ENCODE data around the gene TMEM31. TPM values are rescaled to one million over a fixed set of nuclear protein-coding genes. Genes with fewer than 3 reads are reported as not detected.

The TMEM31 gene
- total RNA-seq, 1 experiment from 2014 or later: not detected

DNA sequence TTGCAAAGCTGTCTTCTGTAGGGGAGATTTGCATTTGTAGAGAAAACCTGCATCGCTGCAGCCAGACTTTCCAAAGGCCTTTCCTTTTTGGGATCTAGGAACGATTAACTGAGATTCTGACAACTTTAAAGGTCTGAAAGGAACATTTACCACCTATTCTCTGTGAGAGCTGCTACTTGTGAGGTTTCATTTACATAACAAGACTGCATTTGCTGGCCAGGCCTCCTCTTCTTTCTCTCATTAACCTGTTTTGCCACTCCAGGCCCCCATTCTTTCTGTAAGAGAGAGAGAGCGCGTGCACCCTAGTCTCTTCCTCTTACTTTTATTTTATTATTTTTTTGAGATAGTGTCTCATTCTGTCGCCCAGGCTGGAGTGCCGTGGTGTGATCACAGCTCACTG is 31.6 kb downstream of the TMEM31 start:
- no peak overlapping the region for H3K9ac ChIP-seq (ENCODE audit: low read length)
- no peak overlapping the region for H3K4me2 ChIP-seq (ENCODE audit: low read length)
- no peak overlapping the region for H3K4me3 ChIP-seq (replicated peaks in 1 of 2; ENCODE audit: low read depth in 1 of 2, low read length in 2 of 2)
- no peaks in the 10 kb centered on the region for H3K9me3 ChIP-seq (ENCODE audit: control insufficient read depth in 1 of 2, insufficient read depth in 1 of 2, low read depth in 1 of 2, low read length in 2 of 2)
- H2AFZ ChIP-seq (ENCODE audit: low read depth, low read length, poor library complexity, severe bottlenecking): no peak overlapping the region
- H3K79me2 ChIP-seq (ENCODE audit: insufficient read depth, low read length): no peaks in the 10 kb centered on the region
- ChIA-PET RAD21 (ENCODE audit: low non-redundant PET in 1 of 2, low total read pairs in 2 of 2, uncharacterized antibody in 2 of 2, unreplicated experiment in 2 of 2) (no interaction called here), CTCF (no interaction called here), POLR2A (no interaction called here)
- H4K20me1 ChIP-seq (ENCODE audit: insufficient read depth): no peaks in the 10 kb centered on the region
- intact Hi-C loops (cut with micrococcal nuclease): no loop called here
- no peaks in the 10 kb centered on the region for H3K36me3 ChIP-seq (ENCODE audit: control insufficient read depth in 1 of 2, insufficient read depth in 2 of 2, low read length in 2 of 2)
- no peak for ATAC-seq
- no peak overlapping the region for H3K27ac ChIP-seq (ENCODE audit: low read depth, low read length)
- H3K4me1 ChIP-seq (ENCODE audit: control insufficient read depth in 1 of 2, insufficient read depth in 2 of 2, low read length in 2 of 2): no peaks in the 10 kb centered on the region
- H3K27me3 ChIP-seq (ENCODE audit: insufficient read depth, low read length): no peaks in the 10 kb centered on the region
- no peak for DNase-seq (ENCODE audit: low read depth, low spot score)
- BruUV-seq (replicated peaks): no TSS peak
- H3K9me2 ChIP-seq (ENCODE audit: insufficient read depth): no peaks in the 10 kb centered on the region
- TF ChIP-seq JUND (IDR thresholded peaks at IDR 0.05): no peak
- no peak for TF ChIP-seq POLR2A (IDR thresholded peaks at IDR 0.05; ENCODE audit: borderline replicate concordance, extremely low read depth, insufficient read depth, insufficient read length)
- TF ChIP-seq RAD21 (IDR thresholded peaks at IDR 0.05; ENCODE audit: low read depth): no peak
- TF ChIP-seq CEBPB (IDR thresholded peaks at IDR 0.05; ENCODE audit: low read depth): no peak
- no peak for TF ChIP-seq ELF1 (IDR thresholded peaks at IDR 0.05; ENCODE audit: borderline replicate concordance, low read depth)
- TF ChIP-seq EGR1 (IDR thresholded peaks at IDR 0.05; ENCODE audit: low read depth): no peak

DNA sequence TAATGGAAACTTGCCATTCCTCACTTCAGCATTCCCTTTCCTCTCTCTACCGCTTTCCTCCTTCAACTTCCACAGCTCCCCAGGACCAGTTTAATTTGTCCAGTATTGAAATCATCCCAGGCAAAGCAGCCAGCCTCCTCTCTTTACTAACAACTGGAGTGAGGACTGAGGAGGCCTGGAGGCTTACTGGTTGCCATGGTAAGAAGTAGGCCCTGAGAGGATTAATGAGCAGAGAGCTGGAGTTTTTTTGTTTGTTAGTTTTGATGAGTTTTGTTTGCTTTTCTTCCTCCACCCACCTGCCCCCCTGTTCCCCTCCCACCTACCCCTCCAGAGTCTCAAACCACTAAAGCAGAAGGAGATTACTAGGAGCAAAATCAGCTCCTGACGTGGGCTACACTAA is 36.5 kb downstream of the TMEM31 start:
- no peak overlapping the region for H2AFZ ChIP-seq (ENCODE audit: low read depth, low read length, poor library complexity, severe bottlenecking)
- ATAC-seq: no peak
- H3K9ac ChIP-seq (ENCODE audit: low read length): no peak overlapping the region
- H3K79me2 ChIP-seq (ENCODE audit: insufficient read depth, low read length): no peaks in the 10 kb centered on the region
- DNase-seq (ENCODE audit: low read depth, low spot score): no peak
- no peaks in the 10 kb centered on the region for H3K4me1 ChIP-seq (ENCODE audit: control insufficient read depth in 1 of 2, insufficient read depth in 2 of 2, low read length in 2 of 2)
- BruUV-seq (replicated peaks): no TSS peak
- CTCF ChIA-PET: no interaction called here
- RAD21 ChIA-PET (ENCODE audit: low non-redundant PET in 1 of 2, low total read pairs in 2 of 2, uncharacterized antibody in 2 of 2, unreplicated experiment in 2 of 2): no interaction called here
- no peaks in the 10 kb centered on the region for H3K9me3 ChIP-seq (ENCODE audit: control insufficient read depth in 1 of 2, insufficient read depth in 1 of 2, low read depth in 1 of 2, low read length in 2 of 2)
- no peaks in the 10 kb centered on the region for H4K20me1 ChIP-seq (ENCODE audit: insufficient read depth)
- no peaks in the 10 kb centered on the region for H3K9me2 ChIP-seq (ENCODE audit: insufficient read depth)
- no peak overlapping the region for H3K4me3 ChIP-seq (replicated peaks in 1 of 2; ENCODE audit: low read depth in 1 of 2, low read length in 2 of 2)
- intact Hi-C loops (cut with micrococcal nuclease): no loop called here
- no peaks in the 10 kb centered on the region for H3K36me3 ChIP-seq (ENCODE audit: control insufficient read depth in 1 of 2, insufficient read depth in 2 of 2, low read length in 2 of 2)
- H3K27me3 ChIP-seq (ENCODE audit: insufficient read depth, low read length): no peaks in the 10 kb centered on the region
- POLR2A ChIA-PET: no interaction called here
- no peak for TF ChIP-seq SRF (IDR thresholded peaks at IDR 0.05; ENCODE audit: low read depth)
- no peak for TF ChIP-seq EGR1 (IDR thresholded peaks at IDR 0.05; ENCODE audit: low read depth)
- TF ChIP-seq, protein P1, sequence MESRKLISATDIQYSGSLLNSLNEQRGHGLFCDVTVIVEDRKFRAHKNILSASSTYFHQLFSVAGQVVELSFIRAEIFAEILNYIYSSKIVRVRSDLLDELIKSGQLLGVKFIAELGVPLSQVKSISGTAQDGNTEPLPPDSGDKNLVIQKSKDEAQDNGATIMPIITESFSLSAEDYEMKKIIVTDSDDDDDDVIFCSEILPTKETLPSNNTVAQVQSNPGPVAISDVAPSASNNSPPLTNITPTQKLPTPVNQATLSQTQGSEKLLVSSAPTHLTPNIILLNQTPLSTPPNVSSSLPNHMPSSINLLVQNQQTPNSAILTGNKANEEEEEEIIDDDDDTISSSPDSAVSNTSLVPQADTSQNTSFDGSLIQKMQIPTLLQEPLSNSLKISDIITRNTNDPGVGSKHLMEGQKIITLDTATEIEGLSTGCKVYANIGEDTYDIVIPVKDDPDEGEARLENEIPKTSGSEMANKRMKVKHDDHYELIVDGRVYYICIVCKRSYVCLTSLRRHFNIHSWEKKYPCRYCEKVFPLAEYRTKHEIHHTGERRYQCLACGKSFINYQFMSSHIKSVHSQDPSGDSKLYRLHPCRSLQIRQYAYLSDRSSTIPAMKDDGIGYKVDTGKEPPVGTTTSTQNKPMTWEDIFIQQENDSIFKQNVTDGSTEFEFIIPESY (IDR thresholded peaks at IDR 0.05; ENCODE audit: extremely low read depth, insufficient replicate concordance, low read length): no peak
- TF ChIP-seq, protein P2, sequence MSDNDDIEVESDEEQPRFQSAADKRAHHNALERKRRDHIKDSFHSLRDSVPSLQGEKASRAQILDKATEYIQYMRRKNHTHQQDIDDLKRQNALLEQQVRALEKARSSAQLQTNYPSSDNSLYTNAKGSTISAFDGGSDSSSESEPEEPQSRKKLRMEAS (IDR thresholded peaks at IDR 0.05): no peak
- TF ChIP-seq CBX3 (IDR thresholded peaks at IDR 0.05; ENCODE audit: low read depth): no peak
- no peak for TF ChIP-seq POLR2A (IDR thresholded peaks at IDR 0.05; ENCODE audit: borderline replicate concordance, extremely low read depth, insufficient read depth, insufficient read length)
- H3K27ac ChIP-seq (ENCODE audit: low read depth, low read length): no peak overlapping the region
- H3K4me2 ChIP-seq (ENCODE audit: low read length): no peak overlapping the region

Data from HCT116 (cell line).